ENCODE results near the gene BAG1. TPM values are rescaled to one million over a fixed set of nuclear protein-coding genes. Genes with fewer than 3 reads are reported as not detected.

The BAG1 gene
- 10 to 100 TPM; 74.9 to 81.0 TPM for total RNA-seq

DNA sequence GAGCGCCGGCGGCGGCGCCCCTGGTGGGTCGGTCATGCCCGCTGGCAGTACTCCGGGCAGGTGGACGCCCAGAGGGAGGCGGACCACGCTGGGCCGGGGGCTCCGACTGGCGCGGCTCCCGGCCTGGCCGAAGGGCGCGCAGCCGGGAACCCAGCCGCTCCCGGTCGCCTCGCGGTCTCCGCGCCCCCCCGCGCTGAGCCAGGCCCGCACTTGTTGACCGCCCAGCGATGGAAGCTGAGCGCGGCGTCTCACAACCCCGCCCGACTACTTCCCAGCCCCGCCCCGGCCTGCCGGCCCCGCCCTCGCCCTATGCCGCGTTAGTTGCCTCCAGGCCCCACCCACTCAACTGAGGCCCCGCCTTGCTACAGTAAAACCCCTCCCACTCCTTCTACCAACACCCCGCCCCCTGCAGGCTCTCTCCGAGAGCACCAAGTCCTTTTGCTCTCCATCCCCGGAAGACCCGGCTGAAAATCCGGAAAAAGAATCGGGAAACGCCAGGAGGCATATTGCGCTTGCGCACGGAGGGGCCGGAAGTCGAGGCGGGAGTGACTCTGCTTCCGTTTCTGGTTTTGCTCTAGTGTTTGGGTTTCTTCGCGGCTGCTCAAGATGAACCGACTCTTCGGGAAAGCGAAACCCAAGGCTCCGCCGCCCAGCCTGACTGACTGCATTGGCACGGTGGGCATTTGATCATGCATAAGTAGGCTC is at the start of gene BAG1, which contains the start of gene CHMP5:
TSS of gene BAG1 (minus strand) at position 236 of the 705 bp plus-strand sequence.
TSS of gene CHMP5 (plus strand) at position 577 of the 705 bp plus-strand sequence. CDS start at position 607, 30 bp downstream.
- Mint-ChIP-seq H3K27me3 (no peaks in the 10 kb centered on the region), H3K36me3 (peaks cover 67% of the 10 kb centered on the region), H3K27ac (peak within 1 kb of the TSS; percentile 97), H3K4me3 (peak within 1 kb of the TSS; percentile 86), H3K9me3 (ENCODE audit: low read depth) (no peaks in the 10 kb centered on the region), H3K4me1 (peaks cover 56% of the 10 kb centered on the region)
- CTCF ChIA-PET, result interaction anchor here (0.6 to 1.9 kb wide), 6 partner anchors 9 to 239 kb away, joined by 3 to 11 read pairs (median 4); partner anchors contain the start of gene NFX1
- peak; percentile 87 for ATAC-seq
- DNase-seq, result peak; percentile 100

DNA sequence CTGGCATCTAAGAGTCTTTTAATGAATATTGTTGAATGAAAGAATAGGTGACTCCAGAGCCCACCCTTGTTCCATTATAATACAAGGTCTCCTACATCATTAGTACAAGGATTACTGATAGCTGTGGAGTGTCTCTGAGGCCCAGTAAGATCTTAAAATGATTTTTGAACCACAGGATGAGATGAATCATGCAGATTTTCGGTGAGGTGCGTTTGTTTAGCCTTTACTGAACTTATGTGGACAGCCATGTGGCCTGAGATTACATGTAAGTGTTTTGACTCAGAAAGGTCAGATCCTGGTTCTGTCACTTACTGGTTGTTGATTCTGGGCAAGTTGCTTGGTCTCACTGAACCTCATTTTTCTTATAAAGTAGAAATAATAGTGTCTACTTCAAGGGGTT is 47.4 kb upstream of the BAG1 start:
- ATAC-seq, result peak; percentile 75
- no peak for DNase-seq
- CTCF ChIA-PET, result interaction anchor here (1.4 to 1.7 kb wide), 2 partner anchors 9 to 103 kb away, joined by 3 to 4 read pairs; no protein-coding TSS in a partner anchor

DNA sequence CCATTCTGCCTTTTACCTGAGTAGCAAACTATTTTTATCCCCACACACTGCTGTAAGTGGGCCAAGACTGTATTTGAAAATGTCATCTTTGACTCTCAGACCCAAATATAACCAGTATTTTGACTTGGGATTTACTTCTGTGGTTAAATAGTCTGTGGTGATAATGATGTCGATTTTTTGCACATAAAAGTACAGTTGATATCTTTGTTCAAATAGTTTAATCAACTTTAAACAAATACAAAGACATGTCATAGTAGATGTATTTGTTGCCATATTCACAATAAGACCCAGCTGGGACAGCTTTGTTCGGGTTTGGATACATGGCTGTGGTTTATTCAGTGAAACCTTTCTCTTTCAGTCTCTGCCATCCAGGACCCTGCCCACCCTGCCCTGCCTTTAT is 46.2 kb upstream of the BAG1 start:
- H3K4me1 Mint-ChIP-seq, result peaks cover 34% of the 10 kb centered on the region
- ATAC-seq (no peak), DNase-seq (no peak)
- H3K4me3 Mint-ChIP-seq, result no peak overlapping the region
- H3K36me3 Mint-ChIP-seq, result peaks cover 53% of the 10 kb centered on the region
- no peaks in the 10 kb centered on the region for H3K27me3 Mint-ChIP-seq
- no peak overlapping the region for H3K27ac Mint-ChIP-seq
- CTCF ChIA-PET, result interaction anchor here (1.7 kb wide), 1 partner anchor 11 kb away, joined by 4 read pairs; no protein-coding TSS in a partner anchor
- no peaks in the 10 kb centered on the region for H3K9me3 Mint-ChIP-seq (ENCODE audit: low read depth)

More for the DNA sequence above, 47.4 kb upstream of the BAG1 start:
- Mint-ChIP-seq H3K27ac (peak overlapping the region; percentile 42), H3K4me3 (no peak overlapping the region), H3K4me1 (peaks cover 32% of the 10 kb centered on the region), H3K9me3 (ENCODE audit: low read depth) (no peaks in the 10 kb centered on the region), H3K27me3 (no peaks in the 10 kb centered on the region), H3K36me3 (peaks cover 53% of the 10 kb centered on the region)

DNA sequence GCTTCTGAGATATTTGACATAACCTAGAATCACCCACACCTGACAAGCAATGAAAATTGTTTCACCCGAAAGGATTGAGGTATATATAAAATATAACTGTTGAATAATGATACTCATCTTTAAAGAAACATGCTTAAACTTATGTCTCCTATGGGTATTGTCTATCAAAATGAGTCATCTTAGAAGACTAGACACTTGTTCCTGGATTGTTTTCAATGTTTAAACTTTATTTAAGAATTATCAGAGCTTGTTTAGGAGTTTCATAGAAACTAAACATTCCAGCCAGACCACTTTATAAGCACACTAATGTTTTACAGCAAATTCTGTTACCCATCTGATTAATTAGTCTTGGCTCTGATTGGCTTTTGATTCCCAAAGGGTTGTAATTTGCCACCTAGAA is 45.4 kb upstream of the BAG1 start:
- no peaks in the 10 kb centered on the region for H3K27me3 Mint-ChIP-seq
- peaks cover 31% of the 10 kb centered on the region for H3K4me1 Mint-ChIP-seq
- DNase-seq (no peak), ATAC-seq (no peak)
- peaks cover 49% of the 10 kb centered on the region for H3K36me3 Mint-ChIP-seq
- H3K9me3 Mint-ChIP-seq (ENCODE audit: low read depth), result no peaks in the 10 kb centered on the region
- H3K4me3 Mint-ChIP-seq, result no peak overlapping the region
- CTCF ChIA-PET, result interaction anchor here (1.0 kb wide), 1 partner anchor 65 kb away, joined by 3 read pairs; no protein-coding TSS in a partner anchor
- H3K27ac Mint-ChIP-seq, result no peak overlapping the region

DNA sequence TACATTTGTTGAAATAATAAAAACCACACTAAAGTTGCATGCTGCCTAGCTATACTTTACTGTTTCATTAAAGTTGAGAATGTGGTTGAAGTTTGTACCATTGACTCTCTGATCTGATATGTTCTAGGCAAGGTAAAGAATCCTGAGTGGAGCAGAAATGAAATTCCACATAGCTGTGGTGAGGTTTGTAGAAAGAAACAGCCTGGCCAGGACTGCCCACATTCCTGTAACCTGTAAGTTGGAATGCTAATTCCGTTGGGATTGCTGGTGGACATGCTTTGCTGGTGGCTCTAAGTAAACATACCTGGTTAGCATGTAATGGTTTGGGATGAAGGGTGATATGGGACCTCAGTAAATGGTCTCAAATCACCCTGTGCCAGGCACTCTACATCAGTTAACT is 42.6 kb upstream of the BAG1 start:
- no peaks in the 10 kb centered on the region for H3K9me3 Mint-ChIP-seq (ENCODE audit: low read depth)
- CTCF ChIA-PET, result no interaction called here
- no peak for DNase-seq
- H3K27me3 Mint-ChIP-seq, result no peaks in the 10 kb centered on the region
- peaks cover 38% of the 10 kb centered on the region for H3K4me1 Mint-ChIP-seq
- ATAC-seq, result no peak
- no peak overlapping the region for H3K4me3 Mint-ChIP-seq
- no peak overlapping the region for H3K27ac Mint-ChIP-seq
- H3K36me3 Mint-ChIP-seq, result peaks cover 41% of the 10 kb centered on the region

DNA sequence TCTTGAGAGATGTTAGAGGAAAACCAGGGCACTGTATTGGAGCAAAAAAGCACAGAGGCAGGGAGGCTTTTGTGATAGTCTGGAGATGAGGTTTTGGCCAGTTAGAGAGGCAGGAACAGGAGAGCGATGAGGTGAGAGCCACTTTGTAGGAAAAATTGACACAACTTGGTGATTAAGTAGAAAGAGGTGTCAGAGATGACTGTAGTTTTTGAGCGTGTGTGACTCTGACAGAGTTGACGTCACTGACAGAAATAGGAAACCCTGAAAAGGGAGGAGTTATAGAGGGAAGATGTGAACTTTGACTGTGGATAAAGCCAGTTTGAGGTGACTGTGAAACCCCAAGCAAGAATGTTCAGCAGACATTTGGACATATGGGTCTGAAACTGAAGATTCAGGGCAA is 41.5 kb upstream of the BAG1 start:
- Mint-ChIP-seq H3K4me3 (no peak overlapping the region), H3K27ac (no peak overlapping the region), H3K4me1 (peaks cover 30% of the 10 kb centered on the region), H3K27me3 (no peaks in the 10 kb centered on the region), H3K9me3 (ENCODE audit: low read depth) (no peaks in the 10 kb centered on the region), H3K36me3 (peaks cover 37% of the 10 kb centered on the region)
- CTCF ChIA-PET, result interaction anchor here (2.0 kb wide), 1 partner anchor 160 kb away, joined by 6 read pairs; no protein-coding TSS in a partner anchor
- DNase-seq, result peak; percentile 55
- peak; percentile 91 for ATAC-seq

DNA sequence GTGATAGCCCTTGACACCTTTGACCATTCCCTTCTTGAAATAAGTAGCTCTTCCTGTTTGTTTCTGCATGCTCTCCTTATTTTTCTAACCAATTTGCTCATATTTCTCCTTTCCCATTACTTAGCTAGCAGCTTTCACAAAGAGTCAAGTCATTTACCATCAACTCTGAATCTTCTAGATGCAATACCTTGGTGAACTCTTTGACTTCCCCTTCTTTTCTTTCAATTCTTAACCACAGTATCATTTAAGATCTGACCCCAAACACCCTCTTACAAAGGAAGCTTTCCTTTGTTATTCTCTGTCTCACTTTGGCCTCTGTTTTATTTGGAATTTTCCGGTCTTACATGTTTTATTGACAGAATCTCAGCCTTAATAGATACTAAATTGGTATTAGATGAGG is 39.9 kb upstream of the BAG1 start:
- Mint-ChIP-seq H3K4me1 (peaks cover 33% of the 10 kb centered on the region), H3K36me3 (peaks cover 41% of the 10 kb centered on the region), H3K27me3 (no peaks in the 10 kb centered on the region), H3K4me3 (no peak overlapping the region), H3K27ac (no peak overlapping the region), H3K9me3 (ENCODE audit: low read depth) (no peaks in the 10 kb centered on the region)
- DNase-seq, result no peak
- no peak for ATAC-seq
- CTCF ChIA-PET, result interaction anchor here (1.0 to 2.0 kb wide), 3 partner anchors 20 to 162 kb away, joined by 4 to 6 read pairs (median 5); no protein-coding TSS in a partner anchor

- ATAC-seq (no peak), DNase-seq (no peak)
- CTCF ChIA-PET, result interaction anchor here (0.6 to 2.3 kb wide), 4 partner anchors 10 to 166 kb away, joined by 3 to 7 read pairs (median 4); partner anchors contain the start of gene NFX1
- Mint-ChIP-seq H3K4me3 (no peak overlapping the region), H3K36me3 (peaks cover 54% of the 10 kb centered on the region), H3K27ac (no peak overlapping the region), H3K9me3 (ENCODE audit: low read depth) (no peaks in the 10 kb centered on the region), H3K27me3 (no peaks in the 10 kb centered on the region), H3K4me1 (peaks cover 57% of the 10 kb centered on the region)
These were observed 36.0 kb upstream of the BAG1 start for GRCh38 chr9:33300546-33300945.

DNA sequence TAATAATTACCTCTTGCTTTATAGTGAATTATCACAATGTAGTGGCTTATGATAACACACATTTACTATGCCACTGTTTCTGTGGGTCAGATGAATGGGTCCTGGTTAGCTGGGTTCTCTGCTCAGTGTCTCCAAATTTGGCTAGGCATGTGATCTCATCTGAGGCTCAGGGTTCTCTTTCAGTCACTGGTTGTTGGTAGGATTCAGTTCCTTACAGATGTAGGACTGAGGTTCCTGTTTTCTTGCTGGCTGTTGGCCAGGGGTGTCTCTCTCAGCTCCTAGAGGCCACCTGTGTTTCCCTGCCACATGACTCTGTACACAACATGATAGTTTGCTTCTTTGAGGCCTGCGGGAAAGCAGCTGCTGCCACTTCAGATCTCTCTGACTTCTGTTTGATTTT is 32.9 kb upstream of the BAG1 start:
- ATAC-seq (no peak), DNase-seq (no peak)
- Mint-ChIP-seq H3K4me1 (peaks cover 74% of the 10 kb centered on the region), H3K4me3 (peak overlapping the region; percentile 1), H3K27ac (peak overlapping the region; percentile 61), H3K36me3 (peaks cover 69% of the 10 kb centered on the region), H3K9me3 (ENCODE audit: low read depth) (no peaks in the 10 kb centered on the region), H3K27me3 (no peaks in the 10 kb centered on the region)
- CTCF ChIA-PET, result interaction anchor here (0.8 to 2.1 kb wide), 5 partner anchors 11 to 169 kb away, joined by 3 to 4 read pairs (median 3); no protein-coding TSS in a partner anchor

GRCh38 chr9:33295571-33295970 is 31.1 kb upstream of the BAG1 start:
- H3K9me3 Mint-ChIP-seq (ENCODE audit: low read depth), result no peaks in the 10 kb centered on the region
- CTCF ChIA-PET, result interaction anchor here (2.1 kb wide), 1 partner anchor 9 kb away, joined by 4 read pairs; no protein-coding TSS in a partner anchor
- H3K4me1 Mint-ChIP-seq, result peaks cover 84% of the 10 kb centered on the region
- no peak for DNase-seq
- H3K27ac Mint-ChIP-seq, result peak overlapping the region; percentile 74
- H3K36me3 Mint-ChIP-seq, result peaks cover 72% of the 10 kb centered on the region
- H3K4me3 Mint-ChIP-seq, result peak overlapping the region; percentile 10
- H3K27me3 Mint-ChIP-seq, result no peaks in the 10 kb centered on the region
- ATAC-seq, result peak; percentile 35

- ATAC-seq (no peak), DNase-seq (no peak)
- Mint-ChIP-seq H3K4me3 (no peak overlapping the region), H3K27ac (peak overlapping the region; percentile 56), H3K27me3 (peaks cover 2% of the 10 kb centered on the region), H3K4me1 (peaks cover 82% of the 10 kb centered on the region), H3K36me3 (peaks cover 74% of the 10 kb centered on the region), H3K9me3 (ENCODE audit: low read depth) (no peaks in the 10 kb centered on the region)
- CTCF ChIA-PET, result no interaction called here
These were observed 30.3 kb upstream of the BAG1 start for GRCh38 chr9:33294670-33295432.

DNA sequence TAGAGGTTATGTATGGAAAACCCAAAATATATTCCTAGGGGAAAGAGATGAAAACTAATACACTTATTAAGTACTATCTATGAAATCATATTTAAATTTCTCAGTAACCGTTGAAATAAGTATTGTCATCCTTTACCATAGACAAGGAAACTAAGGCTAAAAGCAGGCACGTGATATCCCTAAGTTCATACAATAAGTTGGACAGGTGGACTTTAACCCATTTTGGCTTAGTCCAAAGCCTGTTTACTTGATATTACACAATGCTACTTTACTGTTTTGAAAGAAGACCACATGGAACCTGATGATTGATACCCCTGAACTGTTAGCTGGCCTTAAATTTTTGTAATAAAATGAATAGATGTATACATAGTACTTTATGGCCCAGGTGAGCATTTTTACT is 29.3 kb upstream of the BAG1 start:
- CTCF ChIA-PET, result no interaction called here
- H3K4me3 Mint-ChIP-seq, result no peak overlapping the region
- DNase-seq (no peak), ATAC-seq (no peak)
- H3K27me3 Mint-ChIP-seq, result peaks cover 2% of the 10 kb centered on the region
- H3K4me1 Mint-ChIP-seq, result peaks cover 75% of the 10 kb centered on the region
- peaks cover 64% of the 10 kb centered on the region for H3K36me3 Mint-ChIP-seq
- no peaks in the 10 kb centered on the region for H3K9me3 Mint-ChIP-seq (ENCODE audit: low read depth)
- peak overlapping the region; percentile 16 for H3K27ac Mint-ChIP-seq

GRCh38 chr9:33291901-33292300 is 27.4 kb upstream of the BAG1 start:
- peak overlapping the region; percentile 100 for H3K27ac Mint-ChIP-seq
- H3K4me3 Mint-ChIP-seq, result peak overlapping the region; percentile 98
- DNase-seq, result no peak
- no peak for ATAC-seq
- no peaks in the 10 kb centered on the region for H3K9me3 Mint-ChIP-seq (ENCODE audit: low read depth)
- peaks cover 50% of the 10 kb centered on the region for H3K36me3 Mint-ChIP-seq
- CTCF ChIA-PET, result no interaction called here
- H3K4me1 Mint-ChIP-seq, result peaks cover 64% of the 10 kb centered on the region
- peaks cover 2% of the 10 kb centered on the region for H3K27me3 Mint-ChIP-seq

Data from activated CD8-positive, alpha-beta memory T cell treated with anti-CD3 and anti-CD28 coated beads, Interleukin-2, amount 10 ng/mL, durations not matched to agents 7 days and 5 days (primary cell).